PC-3 (cell line): Measurements from ENCODE around the gene MYL6. TPM values are rescaled to one million over a fixed set of nuclear protein-coding genes. Genes with fewer than 3 reads are reported as not detected.

Experiments used
- ATAC-seq: fragments of 200-7000 bp; cut with Tn5 transposase; 2 replicates; pipeline ENCODE4 v1.9.1; 2020; ENCODE audit warnings: mild to moderate bottlenecking, moderate library complexity
- BruUV-seq: library from RNA; stranded (reverse); fragments of 400-500 nt; replicated peaks from 2 replicates; lab custom pipeline; 2021; lab: Mats Ljungman, UMichigan
- CTCF ChIA-PET: fragments of 300-600 bp; sonication (Branson Sonifier 250); formaldehyde crosslinking; loops from one replicate; lab custom pipeline; 2022; ENCODE audit warnings: antibody characterized with exemption; lab: Charles Lee
- POLR2A ChIA-PET: fragments of 300-600 bp; sonication (Branson Sonifier 250); formaldehyde crosslinking; loops from one replicate; lab custom pipeline; 2022; ENCODE audit warnings: antibody characterized with exemption; ENCODE audit not compliant: unreplicated experiment; lab: Charles Lee
- DNase-seq: peaks from one replicate; pipeline ENCODE4 v3.0.0-alpha.2; 2015
- H2AFZ ChIP-seq: fragments of 300-600 bp; sonication (generic); 2 replicates; pipeline ENCODE4 v1.6.0; 2016; ENCODE audit warnings: antibody characterized with exemption, low read length
- H3F3A ChIP-seq: fragments of 300-600 bp; sonication (generic); one replicate; pipeline ENCODE4 v1.6.0; 2017; ENCODE audit warnings: antibody characterized with exemption, low read length, control low read depth, mild to moderate bottlenecking; ENCODE audit not compliant: unreplicated experiment
- H3K27ac ChIP-seq: fragments of 300-600 bp; sonication (generic); 2 replicates; pipeline ENCODE4 v1.5.1; 2016; ENCODE audit warnings: mild to moderate bottlenecking, low read length
- H3K27me3 ChIP-seq: fragments of 300-600 bp; sonication (generic); 2 replicates; pipeline ENCODE4 v1.6.1; 2016; ENCODE audit warnings: low read length, mixed read lengths
- H3K36me3 ChIP-seq: fragments of 300-600 bp; sonication (generic); 2 replicates; pipeline ENCODE4 v1.6.1; 2016; ENCODE audit warnings: low read depth, mixed run types, low read length, mixed read lengths
- H3K4me1 ChIP-seq: fragments of 300-600 bp; sonication (generic); 2 replicates; pipeline ENCODE4 v1.5.1; 2016; ENCODE audit warnings: low read length; ENCODE audit not compliant: insufficient read depth
- H3K4me2 ChIP-seq: fragments of 300-600 bp; sonication (generic); 2 replicates; pipeline ENCODE4 v1.6.0; 2016; ENCODE audit warnings: low read length
- H3K4me3 ChIP-seq: fragments of 300-600 bp; sonication (generic); 2 replicates; pipeline ENCODE4 v1.5.1; 2016; ENCODE audit warnings: mild to moderate bottlenecking, low read length, mixed read lengths
- H3K79me2 ChIP-seq: fragments of 300-600 bp; sonication (generic); 2 replicates; pipeline ENCODE4 v1.6.1; 2017; ENCODE audit warnings: low read length, mixed read lengths
- H3K9ac ChIP-seq: fragments of 300-600 bp; sonication (generic); 2 replicates; pipeline ENCODE4 v1.6.0; 2016; ENCODE audit warnings: mild to moderate bottlenecking, low read length
- H3K9me2 ChIP-seq: fragments of 300-600 bp; sonication (generic); replicated peaks from 2 replicates; pipeline ENCODE4 v1.6.1; 2016; ENCODE audit warnings: mixed run types, low read length, mixed read lengths
- H3K9me3 ChIP-seq: fragments of 300-600 bp; sonication (generic); 2 replicates; pipeline ENCODE4 v1.6.1; 2016; ENCODE audit warnings: low read length, mixed read lengths
- H4K20me1 ChIP-seq: fragments of 300-600 bp; sonication (generic); 2 replicates; pipeline ENCODE4 v1.6.1; 2016; ENCODE audit warnings: low read length, mixed read lengths
- CTCF ChIP-seq: fragments of 300-600 bp; sonication (generic); conservative IDR thresholded peaks from 2 replicates; pipeline ENCODE4 v1.5.1; 2017; ENCODE audit warnings: antibody characterized with exemption, low read depth, mild to moderate bottlenecking, low read length
- EZH2 ChIP-seq: fragments of 300-600 bp; sonication (generic); IDR thresholded peaks from one replicate; pipeline ENCODE4 v1.6.1; 2017; ENCODE audit warnings: antibody characterized with exemption, mild to moderate bottlenecking, low read length; ENCODE audit not compliant: unreplicated experiment
- EZH2phosphoT487 ChIP-seq: fragments of 300-600 bp; sonication (generic); IDR thresholded peaks from 2 replicates; pipeline ENCODE4 v1.6.1; 2018; ENCODE audit warnings: mild to moderate bottlenecking, antibody characterized with exemption, low read length, borderline replicate concordance
- intact Hi-C: fragments of 100-400 bp; cut with micrococcal nuclease; formaldehyde crosslinking; loops from 2 replicates; pipeline ENCODE4 v1.9.0; 2023
- total RNA-seq: library from RNA; depleted of rRNA; stranded (reverse); fragments of >200 nt; gene quantifications from 2 replicates; pipeline ENCODE4 v1.2.3, GENCODE V29; 2014

MYL6 gene
- total RNA-seq, 1 experiment from 2014 or later: 1,385 TPM

GRCh38 chr12:56165369-56165768, 7.2 kb downstream of the MYL6 start:
- H3K36me3 ChIP-seq: peaks cover 43% of the 10 kb centered on the region
- POLR2A ChIA-PET: interaction anchor here (0.6 kb wide), 1 partner anchor 194 kb away, joined by 3 read pairs; no protein-coding TSS in a partner anchor
- H4K20me1 ChIP-seq: peaks cover 16% of the 10 kb centered on the region
- H3K27ac ChIP-seq: no peak overlapping the region
- DNase-seq (no peak), ATAC-seq (no peak)
- peaks cover 7% of the 10 kb centered on the region for H3K4me1 ChIP-seq
- H3K9ac ChIP-seq: no peak overlapping the region
- H3K27me3 ChIP-seq: no peaks in the 10 kb centered on the region
- H3K4me2 ChIP-seq: no peak overlapping the region
- H3K9me2 ChIP-seq: no peaks in the 10 kb centered on the region
- H3K9me3 ChIP-seq: no peaks in the 10 kb centered on the region
- H3K79me2 ChIP-seq: peaks cover 15% of the 10 kb centered on the region
- peaks cover 13% of the 10 kb centered on the region for H3F3A ChIP-seq
- TF ChIP-seq CTCF (no peak), EZH2 (no peak), EZH2phosphoT487 (no peak)
- CTCF ChIA-PET: no interaction called here
- no TSS peak for BruUV-seq
- intact Hi-C loops: no loop called here
- no peak overlapping the region for H2AFZ ChIP-seq
- no peak overlapping the region for H3K4me3 ChIP-seq

- intact Hi-C loops: no loop called here
- POLR2A ChIA-PET: no interaction called here
- CTCF ChIA-PET: no interaction called here
- no peak for TF ChIP-seq EZH2phosphoT487
- no peak for TF ChIP-seq EZH2
- TF ChIP-seq CTCF: no peak
- DNase-seq (no peak), ATAC-seq (no peak)
- Histone ChIP-seq H4K20me1 (no peaks in the 10 kb centered on the region), H2AFZ (no peak overlapping the region), H3K27me3 (no peaks in the 10 kb centered on the region), H3K4me2 (no peak overlapping the region), H3K27ac (no peak overlapping the region), H3K9me2 (no peaks in the 10 kb centered on the region), H3K9ac (no peak overlapping the region), H3K36me3 (peaks cover 32% of the 10 kb centered on the region), H3K4me1 (no peaks in the 10 kb centered on the region), H3K9me3 (no peaks in the 10 kb centered on the region), H3F3A (peaks cover 4% of the 10 kb centered on the region), H3K4me3 (no peak overlapping the region), H3K79me2 (no peaks in the 10 kb centered on the region)
- no TSS peak for BruUV-seq
Observed at GRCh38 chr12:56169229-56169759, 11.1 kb downstream of the MYL6 start.

GRCh38 chr12:56172839-56173238, 14.7 kb downstream of the MYL6 start:
- no peak overlapping the region for H3K27ac ChIP-seq
- H3F3A ChIP-seq: no peaks in the 10 kb centered on the region
- CTCF ChIA-PET: no interaction called here
- no peak overlapping the region for H3K4me2 ChIP-seq
- H3K9me3 ChIP-seq: no peaks in the 10 kb centered on the region
- intact Hi-C loops: no loop called here
- TF ChIP-seq EZH2 (no peak), CTCF (no peak), EZH2phosphoT487 (no peak)
- H3K36me3 ChIP-seq: peaks cover 34% of the 10 kb centered on the region
- ATAC-seq (no peak), DNase-seq (no peak)
- H3K27me3 ChIP-seq: no peaks in the 10 kb centered on the region
- no peak overlapping the region for H2AFZ ChIP-seq
- no peaks in the 10 kb centered on the region for H4K20me1 ChIP-seq
- H3K4me3 ChIP-seq: no peak overlapping the region
- no peaks in the 10 kb centered on the region for H3K9me2 ChIP-seq
- POLR2A ChIA-PET: no interaction called here
- BruUV-seq: no TSS peak
- H3K79me2 ChIP-seq: no peaks in the 10 kb centered on the region
- H3K9ac ChIP-seq: no peak overlapping the region
- no peaks in the 10 kb centered on the region for H3K4me1 ChIP-seq
